AG04449 (cell line): ENCODE measurements around the gene DNAH7.

Experiments
- CTCF ChIA-PET: fragments of 350-600 bp; formaldehyde crosslinking; extraction: SDS; loops from one replicate; lab custom pipeline; 2021; ENCODE audit warnings: antibody characterized with exemption; lab: Yijun Ruan, JAX
- POLR2A ChIA-PET: fragments of 400-600, 350-600 bp; formaldehyde crosslinking; extraction: SDS; loops from one replicate; lab custom pipeline; 2020; ENCODE audit warnings: antibody characterized with exemption, inconsistent platforms; lab: Yijun Ruan, JAX
- DNase-seq: peaks from one replicate; pipeline ENCODE4 v3.0.0-alpha.2; 2010; ENCODE audit warnings: low read depth, low spot score
- H3K4me3 ChIP-seq: 2 replicates; pipeline ENCODE4 v1.5.1; 2011; ENCODE audit warnings: low read depth, mild to moderate bottlenecking, control low read depth, low read length
- CTCF ChIP-seq: IDR thresholded peaks from one replicate; pipeline ENCODE4 v1.5.1; 2011; ENCODE audit warnings: mild to moderate bottlenecking, moderate library complexity, low read length, control low read depth, inconsistent platforms; ENCODE audit not compliant: insufficient read depth; ENCODE audit errors: missing control alignments

DNAH7 gene

GRCh38 chr2:196046123-196046917 lies 22.3 kb downstream of the DNAH7 start:
- no peak overlapping the region for H3K4me3 ChIP-seq
- no peak for TF ChIP-seq CTCF
- POLR2A ChIA-PET, result no interaction called here
- DNase-seq, result no peak
- CTCF ChIA-PET, result interaction anchor here (2.1 kb wide), 1 partner anchor 21 kb away, joined by 11 read pairs; the partner anchor contains the start of gene DNAH7

- no peak for DNase-seq
- TF ChIP-seq CTCF, result no peak
- H3K4me3 ChIP-seq, result no peak overlapping the region
- CTCF ChIA-PET, result no interaction called here
- POLR2A ChIA-PET, result no interaction called here
Observed at GRCh38 chr2:196041786-196042185, 26.9 kb downstream of the DNAH7 start.

GRCh38 chr2:196040218-196040617 lies 28.4 kb downstream of the DNAH7 start:
- ChIA-PET POLR2A (no interaction called here), CTCF (no interaction called here)
- no peak for TF ChIP-seq CTCF
- no peak overlapping the region for H3K4me3 ChIP-seq
- no peak for DNase-seq

- POLR2A ChIA-PET, result no interaction called here
- CTCF ChIA-PET, result no interaction called here
- no peak for DNase-seq
- no peak for TF ChIP-seq CTCF
- H3K4me3 ChIP-seq, result no peak overlapping the region
Observed at GRCh38 chr2:196036442-196036841, 32.2 kb downstream of the DNAH7 start.

- no peak for DNase-seq
- H3K4me3 ChIP-seq, result no peak overlapping the region
- ChIA-PET CTCF (no interaction called here), POLR2A (no interaction called here)
- no peak for TF ChIP-seq CTCF
Observed at GRCh38 chr2:196018037-196018436, 50.6 kb downstream of the DNAH7 start.

- no peak for TF ChIP-seq CTCF
- ChIA-PET CTCF (no interaction called here), POLR2A (no interaction called here)
- no peak for DNase-seq
- H3K4me3 ChIP-seq, result no peak overlapping the region
Observed at GRCh38 chr2:196012314-196012713, 56.3 kb downstream of the DNAH7 start.
